CD4-positive, CD25-positive, alpha-beta regulatory T cell (primary cell): ENCODE results near the gene PIGW. TPM values are rescaled to one million over a fixed set of nuclear protein-coding genes. Genes with fewer than 3 reads are reported as not detected.

Experiments used
- ATAC-seq, 2 donors: fragments of 150-1000 bp; cut with Tn5 transposase; one replicate each; pipeline ENCODE4 v1.10.0; 2021; ENCODE audit warnings: low read depth in 2 of 2, moderate number of reproducible peaks in 2 of 2, moderate library complexity in 1 of 2
- DNase-seq, 3 donors: peaks; one replicate each; pipeline versions ENCODE4 v3.0.0 to v3.0.0-alpha.2; 2012 to 2022; ENCODE audit warnings: mixed read lengths in 1 of 3
- H3K27ac ChIP-seq: one replicate; pipeline ENCODE4 v1.7.0; 2013; ENCODE audit warnings: mild to moderate bottlenecking, low read length; ENCODE audit not compliant: insufficient read depth, poor library complexity, severe bottlenecking
- H3K27me3 ChIP-seq: one replicate; pipeline ENCODE4 v1.7.0; 2013; ENCODE audit warnings: low read length; ENCODE audit not compliant: control insufficient read depth, insufficient read depth
- H3K36me3 ChIP-seq: one replicate; pipeline ENCODE4 v1.7.0; 2013; ENCODE audit warnings: mild to moderate bottlenecking, low read length, moderate library complexity; ENCODE audit not compliant: control insufficient read depth, insufficient read depth
- H3K4me1 ChIP-seq: 2 replicates; pipeline ENCODE4 v1.7.0; 2013; ENCODE audit warnings: mild to moderate bottlenecking, low read length; ENCODE audit not compliant: insufficient read depth, control insufficient read depth, poor library complexity, severe bottlenecking
- H3K4me3 ChIP-seq: one replicate; pipeline ENCODE4 v1.7.0; 2013; ENCODE audit warnings: low read depth, mild to moderate bottlenecking, low read length, moderate library complexity
- H3K9me3 ChIP-seq, 2 experiments: 1 replicate in 1 of 2; 2 replicates in 1 of 2; pipeline ENCODE4 v1.7.0; 2013; ENCODE audit warnings: low read length in 2 of 2, mild to moderate bottlenecking in 1 of 2, moderate library complexity in 1 of 2; ENCODE audit not compliant: control insufficient read depth in 2 of 2
- H3K27ac Mint-ChIP-seq, 3 donors: one replicate each; pipeline ENCODE4 v1.8.0; 2020 to 2022; ENCODE audit warnings: mild to moderate bottlenecking in 3 of 3, mixed read lengths in 3 of 3, moderate library complexity in 2 of 3
- H3K27me3 Mint-ChIP-seq: one replicate; pipeline ENCODE4 v1.8.0; 2022; ENCODE audit warnings: mild to moderate bottlenecking, mixed read lengths
- H3K36me3 Mint-ChIP-seq: one replicate; pipeline ENCODE4 v1.8.0; 2020; ENCODE audit warnings: mixed read lengths
- H3K4me1 Mint-ChIP-seq, 4 donors: one replicate each; pipeline ENCODE4 v1.8.0; 2020 to 2022; ENCODE audit warnings: mixed read lengths in 4 of 4, mild to moderate bottlenecking in 1 of 4
- H3K4me3 Mint-ChIP-seq, 4 donors: one replicate each; pipeline ENCODE4 v1.8.0; 2020 to 2022; ENCODE audit warnings: mild to moderate bottlenecking in 4 of 4, mixed read lengths in 4 of 4, moderate library complexity in 3 of 4
- H3K9me3 Mint-ChIP-seq, 7 donors: one replicate each; pipeline ENCODE4 v1.8.0; 2020 to 2022; ENCODE audit warnings: mixed read lengths in 7 of 7, mild to moderate bottlenecking in 3 of 7, moderate library complexity in 2 of 7
- polyA plus RNA-seq, 4 donors: library from polyadenylated mRNA; unstranded; fragments of 300-500 nt; fragmentation: Illumina TruSeq; gene quantifications; one replicate each; pipeline ENCODE4 v1.2.3, GENCODE V29; 2021
- total RNA-seq: library from RNA; stranded (reverse); gene quantifications from one replicate; pipeline ENCODE4 v1.2.3, GENCODE V29; 2022

The PIGW gene
- total and polyA plus RNA-seq, 5 donors from 2014 or later: 4.6 to 10.6 (median 6.2) TPM

- Histone ChIP-seq H3K27ac (no peak overlapping the region), H3K9me3 (no peaks in the 10 kb centered on the region), H3K27me3 (no peaks in the 10 kb centered on the region), H3K36me3 (peaks cover 25% of the 10 kb centered on the region), H3K4me1 (no peaks in the 10 kb centered on the region), H3K4me3 (no peak overlapping the region)
- Mint-ChIP-seq H3K36me3 (peaks cover 26% of the 10 kb centered on the region), H3K9me3 (no peaks in the 10 kb centered on the region), H3K27ac (no peak overlapping the region), H3K27me3 (no peaks in the 10 kb centered on the region), H3K4me3 (no peak overlapping the region), H3K4me1 (no peaks in the 10 kb centered on the region)
- no peak for ATAC-seq
- DNase-seq: no peak
These were observed 25.4 kb upstream of the PIGW start for GRCh38 chr17:36509272-36509985.

- Histone ChIP-seq H3K27me3 (no peaks in the 10 kb centered on the region), H3K4me3 (no peak overlapping the region), H3K36me3 (peaks cover 22% of the 10 kb centered on the region), H3K9me3 (no peaks in the 10 kb centered on the region), H3K27ac (no peak overlapping the region), H3K4me1 (no peaks in the 10 kb centered on the region)
- ATAC-seq (no peak), DNase-seq (no peak)
- Mint-ChIP-seq H3K4me3 (no peak overlapping the region), H3K27me3 (no peaks in the 10 kb centered on the region), H3K27ac (peak overlapping the region in 2 of 3 donors; percentile 44 to 46), H3K4me1 (no peaks in the 10 kb centered on the region), H3K9me3 (no peaks in the 10 kb centered on the region), H3K36me3 (peaks cover 21% of the 10 kb centered on the region)
These were observed 24.2 kb upstream of the PIGW start for GRCh38 chr17:36510636-36511035.

- Mint-ChIP-seq H3K27me3 (no peaks in the 10 kb centered on the region), H3K27ac (no peak overlapping the region), H3K4me3 (no peak overlapping the region), H3K9me3 (no peaks in the 10 kb centered on the region), H3K4me1 (no peaks in the 10 kb centered on the region), H3K36me3 (peaks cover 15% of the 10 kb centered on the region)
- Histone ChIP-seq H3K36me3 (peaks cover 19% of the 10 kb centered on the region), H3K4me1 (no peaks in the 10 kb centered on the region), H3K4me3 (no peak overlapping the region), H3K27ac (no peak overlapping the region), H3K9me3 (no peaks in the 10 kb centered on the region), H3K27me3 (no peaks in the 10 kb centered on the region)
- ATAC-seq (no peak), DNase-seq (no peak)
These were observed 23.6 kb upstream of the PIGW start for GRCh38 chr17:36511216-36511615.

- Mint-ChIP-seq H3K36me3 (peaks cover 20% of the 10 kb centered on the region), H3K9me3 (no peaks in the 10 kb centered on the region)
- DNase-seq: no peak
These were observed 22.1 kb upstream of the PIGW start for GRCh38 chr17:36512641-36513040.

GRCh38 chr17:36514856-36515255 is 19.9 kb upstream of the PIGW start:
- H3K27ac ChIP-seq: no peak overlapping the region
- Mint-ChIP-seq H3K4me1 (peaks cover 0 to 5% (median 0%) of the 10 kb centered on the region in 4 donors), H3K36me3 (peaks cover 23% of the 10 kb centered on the region), H3K27ac (no peak overlapping the region), H3K27me3 (no peaks in the 10 kb centered on the region), H3K4me3 (no peak overlapping the region), H3K9me3 (no peaks in the 10 kb centered on the region)
- H3K4me1 ChIP-seq: no peaks in the 10 kb centered on the region
- no peaks in the 10 kb centered on the region for H3K27me3 ChIP-seq
- no peak overlapping the region for H3K4me3 ChIP-seq
- DNase-seq: no peak
- H3K36me3 ChIP-seq: peaks cover 12% of the 10 kb centered on the region
- no peaks in the 10 kb centered on the region for H3K9me3 ChIP-seq
- no peak for ATAC-seq

More at GRCh38 chr17:36512641-36513040, 22.1 kb upstream of the PIGW start:
- H3K36me3 ChIP-seq: peaks cover 13% of the 10 kb centered on the region
- no peaks in the 10 kb centered on the region for H3K4me1 ChIP-seq
- peak overlapping the region in 2 of 3 donors; percentile 41 to 55 for H3K27ac Mint-ChIP-seq
- H3K4me3 ChIP-seq: no peak overlapping the region
- H3K27me3 ChIP-seq: no peaks in the 10 kb centered on the region
- no peaks in the 10 kb centered on the region for H3K9me3 ChIP-seq
- ATAC-seq: no peak
- no peaks in the 10 kb centered on the region for H3K27me3 Mint-ChIP-seq
- no peak overlapping the region for H3K27ac ChIP-seq
- no peak overlapping the region for H3K4me3 Mint-ChIP-seq
- H3K4me1 Mint-ChIP-seq: peaks cover 0 to 5% (median 0%) of the 10 kb centered on the region in 4 donors

- no peaks in the 10 kb centered on the region for H3K27me3 ChIP-seq
- Mint-ChIP-seq H3K9me3 (no peaks in the 10 kb centered on the region), H3K4me1 (peaks cover 0 to 5% (median 2%) of the 10 kb centered on the region in 4 donors), H3K4me3 (no peak overlapping the region), H3K27ac (no peak overlapping the region), H3K36me3 (peaks cover 23% of the 10 kb centered on the region), H3K27me3 (no peaks in the 10 kb centered on the region)
- no peaks in the 10 kb centered on the region for H3K4me1 ChIP-seq
- DNase-seq (no peak), ATAC-seq (no peak)
- no peak overlapping the region for H3K4me3 ChIP-seq
- no peak overlapping the region for H3K27ac ChIP-seq
- H3K36me3 ChIP-seq: peaks cover 11% of the 10 kb centered on the region
- no peaks in the 10 kb centered on the region for H3K9me3 ChIP-seq
These were observed 18.9 kb upstream of the PIGW start for GRCh38 chr17:36515837-36516236.

GRCh38 chr17:36523113-36523512 is 11.7 kb upstream of the PIGW start:
- Histone ChIP-seq H3K4me1 (peaks cover 4% of the 10 kb centered on the region), H3K36me3 (peaks cover 44% of the 10 kb centered on the region), H3K4me3 (no peak overlapping the region), H3K27ac (no peak overlapping the region), H3K9me3 (no peaks in the 10 kb centered on the region), H3K27me3 (no peaks in the 10 kb centered on the region)
- no peak for ATAC-seq
- no peak for DNase-seq
- H3K4me1 Mint-ChIP-seq: peaks cover 0 to 16% (median 10%) of the 10 kb centered on the region in 4 donors
- no peak overlapping the region for H3K27ac Mint-ChIP-seq
- peaks cover 45% of the 10 kb centered on the region for H3K36me3 Mint-ChIP-seq
- no peaks in the 10 kb centered on the region for H3K27me3 Mint-ChIP-seq
- H3K4me3 Mint-ChIP-seq: no peak overlapping the region
- H3K9me3 Mint-ChIP-seq: no peaks in the 10 kb centered on the region

- peaks cover 55% of the 10 kb centered on the region for H3K36me3 ChIP-seq
- H3K4me1 Mint-ChIP-seq: peaks cover 0 to 16% (median 10%) of the 10 kb centered on the region in 4 donors
- no peak overlapping the region for H3K4me3 ChIP-seq
- ATAC-seq (peak in 1 of 2 donors; percentile 22), DNase-seq (peak in 1 of 3 donors; percentile 37)
- H3K27ac Mint-ChIP-seq: peak overlapping the region in 2 of 3 donors; percentile 43 to 75
- H3K27me3 ChIP-seq: no peaks in the 10 kb centered on the region
- H3K36me3 Mint-ChIP-seq: peaks cover 40% of the 10 kb centered on the region
- no peaks in the 10 kb centered on the region for H3K9me3 ChIP-seq
- H3K27ac ChIP-seq: no peak overlapping the region
- peaks cover 4% of the 10 kb centered on the region for H3K4me1 ChIP-seq
- no peaks in the 10 kb centered on the region for H3K27me3 Mint-ChIP-seq
- no peak overlapping the region for H3K4me3 Mint-ChIP-seq
- H3K9me3 Mint-ChIP-seq: no peaks in the 10 kb centered on the region
These were observed 10.3 kb upstream of the PIGW start for GRCh38 chr17:36524428-36524876.
